Astrocyte of the spinal cord (primary cell): ENCODE data around the gene GALR2.

ENCODE experiments used
- DNase-seq: peaks from one replicate; pipeline ENCODE4 v3.0.0; 2011; ENCODE audit warnings: low read depth, low spot score
- H3K4me3 ChIP-seq: 2 replicates; pipeline ENCODE4 v1.5.1; 2011; ENCODE audit warnings: low read depth, mild to moderate bottlenecking, low read length, moderate library complexity
- CTCF ChIP-seq: IDR thresholded peaks from 2 replicates; pipeline ENCODE4 v1.5.1; 2012; ENCODE audit warnings: low read depth, mild to moderate bottlenecking, low read length, inconsistent platforms
- in situ Hi-C: cut with HindIII; loops from 2 replicates; pipeline ENCODE4 v1.10.0; 2017; ENCODE audit warnings: low sequenced_read_pairs

Gene GALR2

GRCh38 chr17:76085731-76086366 lies 11.3 kb downstream of the GALR2 start:
- DNase-seq: no peak
- in situ Hi-C loops: no loop called here
- no peak overlapping the region for H3K4me3 ChIP-seq

GRCh38 chr17:76086384-76086783 lies 11.8 kb downstream of the GALR2 start:
- no peak overlapping the region for H3K4me3 ChIP-seq
- DNase-seq: no peak
- in situ Hi-C loops: no loop called here
- TF ChIP-seq CTCF: no peak

More at GRCh38 chr17:76085731-76086366, 11.3 kb downstream of the GALR2 start:
- TF ChIP-seq CTCF: no peak

- in situ Hi-C loops: no loop called here
- DNase-seq: no peak
- no peak for TF ChIP-seq CTCF
- H3K4me3 ChIP-seq: no peak overlapping the region
These were observed 12.9 kb downstream of the GALR2 start for GRCh38 chr17:76087531-76087930.

- no peak for DNase-seq
- in situ Hi-C loops: no loop called here
- H3K4me3 ChIP-seq: no peak overlapping the region
- no peak for TF ChIP-seq CTCF
These were observed 13.7 kb downstream of the GALR2 start for GRCh38 chr17:76088041-76088867.

GRCh38 chr17:76088868-76089576 lies 14.4 kb downstream of the GALR2 start:
- in situ Hi-C loops: no loop called here
- DNase-seq: no peak
- H3K4me3 ChIP-seq: no peak overlapping the region
- TF ChIP-seq CTCF: no peak

GRCh38 chr17:76089680-76090516 lies 15.3 kb downstream of the GALR2 start:
- no peak for TF ChIP-seq CTCF
- DNase-seq: no peak
- no peak overlapping the region for H3K4me3 ChIP-seq
- in situ Hi-C loops: no loop called here
